ENCODE measurements around the gene SEMA3F.

The SEMA3F gene

GRCh38 chr3:50154840-50155490 lies at the start of gene SEMA3F:
TSS of gene SEMA3F (plus strand) at chr3:50155324. CDS start at chr3:50159623, 4,299 bp downstream.
- DNase-seq (ENCODE audit: low read depth, low spot score), result peak; percentile 67

- no peak for DNase-seq (ENCODE audit: low read depth, low spot score)
These were observed 43.4 kb upstream of the SEMA3F start for GRCh38 chr3:50111757-50112156.

DNA sequence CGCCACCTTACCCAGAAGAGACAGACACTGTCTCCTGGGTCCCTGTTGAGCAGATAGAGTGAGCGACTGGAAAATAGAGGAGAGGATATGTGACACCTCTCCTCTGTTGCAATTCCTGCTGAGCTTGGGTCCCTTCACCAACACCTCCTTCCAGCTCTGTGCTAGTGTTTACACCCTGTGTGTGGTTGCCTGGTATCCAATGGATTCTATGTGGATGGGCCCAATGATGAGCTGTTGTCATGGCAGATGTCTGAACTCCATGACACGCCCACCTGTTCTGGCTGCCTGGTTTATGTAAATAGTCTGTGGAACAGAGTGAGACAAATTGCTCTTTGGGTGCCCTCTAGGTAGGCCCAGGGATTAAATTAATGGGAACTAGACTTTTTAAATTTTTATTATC lies 42.7 kb upstream of the SEMA3F start:
- no peak for DNase-seq (ENCODE audit: low read depth, low spot score)

DNA sequence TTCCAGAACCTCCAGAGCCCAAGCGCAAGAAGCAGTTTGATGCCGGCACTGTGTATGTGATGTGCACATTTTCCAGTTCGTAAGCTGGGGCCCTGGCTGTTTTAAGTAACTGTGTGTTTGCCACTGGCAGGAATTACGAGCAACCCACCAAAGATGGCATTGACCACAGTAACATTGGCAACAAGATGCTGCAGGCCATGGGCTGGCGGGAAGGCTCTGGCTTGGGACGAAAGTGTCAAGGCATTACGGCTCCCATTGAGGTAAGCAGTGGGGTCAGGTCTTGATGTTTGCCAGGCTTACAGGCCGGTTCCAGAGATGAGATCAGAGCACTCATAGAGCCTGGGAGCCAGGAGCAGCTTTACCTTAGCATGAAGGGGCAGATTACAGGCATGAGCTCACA lies 38.0 kb upstream of the SEMA3F start:
- DNase-seq (ENCODE audit: low read depth, low spot score), result no peak

GRCh38 chr3:50118237-50118636 lies 36.9 kb upstream of the SEMA3F start:
- DNase-seq (ENCODE audit: low read depth, low spot score), result no peak

DNA sequence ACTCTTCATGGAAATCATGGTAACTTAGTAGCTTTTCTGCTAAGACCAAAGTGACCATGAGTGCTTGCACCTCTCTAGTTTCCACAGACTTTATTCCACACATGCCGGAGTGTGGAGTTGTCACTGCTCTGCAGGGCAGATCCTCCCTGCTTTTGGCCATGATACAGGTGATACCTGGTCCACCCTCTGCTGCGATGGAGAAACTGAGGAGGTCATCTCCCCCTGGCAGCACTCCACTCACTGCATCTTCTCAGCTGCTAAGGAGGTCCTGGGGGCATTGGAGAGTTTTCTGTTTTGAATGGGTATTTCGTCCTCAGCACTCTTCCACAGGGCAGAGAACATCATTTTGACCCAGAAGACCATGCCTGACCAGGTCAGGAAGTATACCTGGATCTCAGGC lies 35.3 kb upstream of the SEMA3F start:
- DNase-seq (ENCODE audit: low read depth, low spot score), result no peak

DNA sequence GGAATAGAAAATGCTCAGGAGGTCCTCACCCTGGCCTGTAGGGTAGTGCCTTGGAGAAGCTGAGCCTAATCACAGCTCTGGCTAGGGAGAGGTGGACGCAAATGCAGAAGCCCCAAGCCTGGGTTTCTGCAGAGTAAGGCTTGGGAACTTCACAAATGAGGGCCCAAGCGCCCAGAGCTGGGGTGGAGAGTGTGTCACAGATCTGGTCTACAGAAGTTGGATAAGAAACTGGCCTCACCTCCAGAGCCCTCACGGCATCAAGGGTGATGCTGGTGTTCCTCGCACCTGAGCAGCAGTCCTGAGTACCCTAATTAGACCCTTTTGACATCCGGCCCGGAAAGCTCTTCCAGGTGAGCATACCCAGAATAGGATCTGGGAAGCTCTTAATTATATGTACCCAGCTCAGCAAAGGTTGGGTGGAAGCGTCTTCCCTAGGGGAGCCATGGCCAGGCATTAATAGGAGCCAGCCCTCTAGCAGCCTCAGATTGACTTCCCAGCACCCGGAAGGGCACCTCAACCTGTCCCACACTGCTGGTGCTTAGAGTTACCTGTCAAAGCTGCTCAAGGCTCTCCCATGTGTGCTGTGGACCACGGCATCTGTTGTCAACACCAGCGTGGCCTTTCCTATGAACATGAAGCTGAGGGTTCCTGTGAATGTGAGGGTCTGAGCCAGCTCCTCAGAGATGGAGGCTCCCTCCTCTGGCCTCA lies 34.6 kb upstream of the SEMA3F start:
- DNase-seq (ENCODE audit: low read depth, low spot score), result no peak

- peak; percentile 84 for DNase-seq (ENCODE audit: low read depth, low spot score)
These were observed 33.8 kb upstream of the SEMA3F start for GRCh38 chr3:50121072-50122032.

GRCh38 chr3:50122071-50122470 lies 33.1 kb upstream of the SEMA3F start:
- no peak for DNase-seq (ENCODE audit: low read depth, low spot score)

- no peak for DNase-seq (ENCODE audit: low read depth, low spot score)
These were observed 32.3 kb upstream of the SEMA3F start for GRCh38 chr3:50122661-50123391.

- DNase-seq (ENCODE audit: low read depth, low spot score), result no peak
These were observed 31.6 kb upstream of the SEMA3F start for GRCh38 chr3:50123394-50124051.

DNA sequence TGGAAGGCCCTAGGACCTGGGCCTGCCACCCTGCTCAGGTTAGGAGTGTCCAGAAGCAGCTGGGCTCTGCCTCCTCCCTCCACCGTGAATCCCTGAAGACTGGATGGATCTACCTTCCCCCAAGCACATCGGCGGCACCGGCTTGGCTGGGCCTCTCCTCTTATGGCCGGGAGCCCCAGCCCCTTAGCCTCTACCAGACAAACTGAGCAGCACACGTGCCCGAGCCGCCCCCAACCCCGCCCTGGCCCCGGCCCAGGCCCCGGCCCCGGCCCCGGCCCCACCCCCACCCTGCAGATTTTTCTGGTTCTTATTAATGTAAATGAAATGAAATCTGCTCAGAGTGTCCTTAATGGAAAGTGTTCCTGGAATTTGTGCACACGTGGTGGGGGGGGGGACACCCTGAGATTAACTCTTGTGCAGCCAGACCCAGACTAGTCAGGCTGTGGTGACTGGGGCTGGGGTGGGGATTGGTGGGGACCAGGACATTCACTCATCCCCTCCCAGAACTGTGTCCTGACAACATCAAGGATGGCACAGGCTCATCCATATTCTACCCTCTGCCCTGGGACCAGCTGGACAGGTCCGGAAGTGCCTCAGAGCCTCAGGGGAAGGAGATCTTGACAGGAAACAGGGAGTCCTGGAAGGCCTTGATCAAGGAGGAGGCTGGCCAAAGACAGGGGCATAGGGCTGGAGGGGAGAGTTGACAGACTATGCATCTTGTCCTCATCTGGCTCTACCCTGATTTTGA lies 30.9 kb upstream of the SEMA3F start:
- peak; percentile 47 for DNase-seq (ENCODE audit: low read depth, low spot score)

GRCh38 chr3:50124800-50125178 lies 30.3 kb upstream of the SEMA3F start:
- DNase-seq (ENCODE audit: low read depth, low spot score), result no peak

GRCh38 chr3:50125541-50126286 lies 29.4 kb upstream of the SEMA3F start:
- DNase-seq (ENCODE audit: low read depth, low spot score), result no peak

DNA sequence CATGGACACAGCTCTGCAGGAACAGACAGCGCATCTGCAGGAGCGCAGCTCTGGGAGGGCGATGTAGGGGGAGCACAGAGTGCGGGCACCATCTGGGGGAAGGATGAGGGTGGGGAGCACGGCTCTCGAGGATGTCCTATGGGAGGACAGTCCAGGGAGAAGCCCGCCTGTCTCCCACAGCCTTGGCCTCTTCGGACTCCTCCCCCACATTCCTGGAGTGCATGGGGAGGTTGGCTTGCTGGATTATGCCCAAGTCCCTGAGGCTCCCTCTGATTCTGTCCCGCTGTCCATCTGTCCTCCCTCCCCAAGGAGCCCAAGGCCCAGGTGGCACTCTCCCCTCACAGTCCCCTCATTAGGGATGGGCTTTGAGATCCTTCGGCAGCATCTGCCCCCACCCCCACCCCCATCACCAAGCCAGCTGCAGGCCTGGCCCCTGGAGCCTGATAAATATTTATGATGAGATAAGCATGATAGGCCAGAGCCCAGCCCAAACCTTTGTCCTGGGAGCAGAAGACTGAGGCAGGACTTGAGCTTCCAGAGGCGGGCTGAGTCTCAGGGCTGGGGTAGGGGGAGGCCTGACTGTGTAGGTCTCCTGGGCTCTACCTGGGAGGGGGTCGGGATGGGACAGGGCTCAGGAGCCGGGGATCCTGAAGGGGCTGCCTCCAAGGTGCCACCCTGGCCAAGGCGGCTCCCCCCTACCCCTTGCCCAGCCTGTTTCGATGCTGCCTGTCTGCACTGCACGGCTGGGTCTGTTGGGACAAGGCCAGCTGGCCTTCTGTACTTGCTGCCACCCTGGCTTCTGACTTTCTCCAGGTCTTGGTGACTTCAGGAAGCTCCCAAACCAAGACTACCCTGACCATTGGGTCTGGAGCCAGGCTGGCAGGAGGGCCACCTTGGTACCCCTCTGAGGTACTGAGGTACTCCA lies 28.6 kb upstream of the SEMA3F start:
- DNase-seq (ENCODE audit: low read depth, low spot score), result peak; percentile 54

DNA sequence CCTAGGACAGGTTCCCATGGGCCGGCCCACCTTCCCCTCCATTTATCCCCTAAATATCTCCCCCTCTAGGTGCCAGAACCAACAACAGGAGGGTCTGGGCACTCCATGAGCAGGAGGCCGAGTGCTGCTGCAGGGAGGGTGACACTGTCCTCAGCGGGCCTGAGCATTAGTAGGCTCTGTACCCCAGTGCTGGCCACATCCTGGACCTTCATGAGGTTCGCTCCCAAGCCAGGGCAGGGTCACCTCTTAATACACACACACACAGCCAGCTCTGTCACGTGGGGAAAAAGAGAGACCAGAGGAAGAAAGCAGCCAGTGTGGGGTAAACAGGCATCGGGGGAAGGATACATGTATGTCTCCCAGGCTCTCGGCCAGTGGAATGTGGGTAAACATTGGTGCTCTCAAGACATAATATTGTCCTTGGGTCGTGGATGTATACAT lies 27.9 kb upstream of the SEMA3F start:
- DNase-seq (ENCODE audit: low read depth, low spot score), result no peak

- DNase-seq (ENCODE audit: low read depth, low spot score), result no peak
These were observed 27.1 kb upstream of the SEMA3F start for GRCh38 chr3:50128001-50128400.

DNA sequence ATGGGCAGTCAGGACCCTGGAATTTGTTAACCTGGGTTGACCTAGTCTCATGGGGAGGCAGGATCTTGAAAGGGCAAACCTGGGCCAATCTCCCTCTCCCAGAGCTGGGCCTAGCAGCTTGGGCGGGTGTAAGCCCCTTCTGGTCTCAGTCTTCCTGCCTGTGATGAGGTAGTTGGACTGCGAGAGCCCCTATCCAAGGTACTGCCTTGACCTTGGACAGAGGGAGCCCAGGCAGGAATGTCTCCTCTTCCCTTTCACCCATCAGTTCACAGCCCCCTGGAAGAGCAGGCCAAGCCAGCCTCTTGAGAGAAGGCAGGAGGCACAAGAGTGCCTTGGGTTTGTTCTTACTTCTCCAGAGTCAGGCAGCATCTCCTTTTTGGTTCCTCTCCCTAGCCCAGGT lies 24.7 kb upstream of the SEMA3F start:
- DNase-seq (ENCODE audit: low read depth, low spot score), result no peak
